Activated T-helper 1 cell treated with Interleukin-2 at 50 U/mL for 16 hours (primary cell): ENCODE measurements around the gene SOBP.

Experiments used
- DNase-seq: peaks from one replicate; pipeline ENCODE4 v3.0.0-alpha.2; 2020; ENCODE audit warnings: low read depth

Gene SOBP

DNA sequence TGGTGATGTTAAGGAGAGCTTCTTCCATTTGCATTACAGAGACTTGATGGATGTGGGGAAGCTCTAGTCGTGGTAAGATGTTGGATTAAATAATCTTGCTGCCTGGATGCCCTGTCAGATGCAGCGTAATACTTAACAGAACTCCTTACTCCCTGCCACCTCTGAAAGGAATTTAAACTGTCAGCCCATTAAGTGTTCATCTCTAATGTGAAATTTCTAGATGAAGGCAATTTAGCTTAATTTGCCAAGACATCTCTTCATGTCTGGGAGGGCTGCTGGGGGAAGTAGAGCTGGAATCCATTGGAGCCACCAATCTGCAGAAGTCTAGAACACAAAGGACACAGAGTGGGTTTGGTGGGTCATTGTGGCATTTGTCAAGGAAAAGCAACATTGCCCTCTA, 64.4 kb downstream of the SOBP start:
- no peak for DNase-seq

DNA sequence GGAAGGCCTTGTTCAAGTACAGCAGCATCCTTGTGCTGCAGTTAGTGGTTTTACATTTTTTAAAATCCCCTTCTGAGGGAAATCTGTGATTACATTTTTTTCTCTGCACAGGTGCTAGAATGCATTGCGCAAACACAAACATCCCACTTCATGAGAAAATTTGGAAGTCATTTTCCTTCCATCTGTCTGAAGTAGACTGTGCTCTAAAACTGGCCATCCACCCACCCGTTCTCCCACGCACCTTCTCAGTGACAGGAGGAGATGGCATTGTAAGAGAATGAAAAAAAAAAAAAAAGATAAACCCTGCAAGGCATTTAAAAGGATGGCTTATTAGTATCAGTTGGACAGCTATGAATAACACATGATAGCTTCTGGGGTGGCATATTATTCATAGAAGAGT, 65.0 kb downstream of the SOBP start:
- DNase-seq: no peak

DNA sequence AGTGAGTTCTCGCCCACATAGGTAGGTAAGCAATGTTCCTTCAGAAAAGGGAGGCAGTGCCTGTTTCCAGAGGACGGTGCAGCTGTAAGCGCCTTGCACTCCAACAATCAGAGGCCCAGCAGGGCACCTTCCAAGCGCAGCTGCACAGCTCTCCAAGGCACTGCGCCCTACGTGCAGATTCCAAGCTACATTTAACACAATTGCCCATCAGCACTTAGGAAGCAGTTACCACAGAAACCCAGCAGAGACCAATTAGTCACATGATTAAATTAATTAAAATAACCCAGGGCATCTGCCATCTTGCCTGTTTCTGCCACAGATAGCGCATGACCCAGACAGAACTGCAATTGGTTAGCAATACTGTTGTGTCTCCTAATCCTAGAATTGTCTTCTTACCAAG, 65.5 kb downstream of the SOBP start:
- DNase-seq: no peak

DNA sequence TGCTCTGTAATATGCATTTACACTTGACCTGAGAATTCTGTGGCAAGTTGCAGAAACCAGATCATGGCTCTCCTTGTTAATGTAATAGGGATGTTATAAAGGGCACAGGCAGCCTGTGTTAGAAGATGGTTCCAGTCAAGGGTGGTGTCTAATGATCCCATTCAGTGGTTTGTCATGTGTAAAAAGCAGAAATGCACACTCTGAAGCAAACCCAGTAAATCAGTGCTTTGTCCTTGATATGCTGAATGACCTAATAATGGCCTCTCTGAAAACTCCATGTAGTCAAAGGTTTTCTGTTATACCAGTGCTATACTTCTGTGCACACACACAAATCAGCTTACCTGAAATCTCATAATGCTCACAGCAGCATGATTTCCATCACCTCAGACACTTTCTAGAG, 66.2 kb downstream of the SOBP start:
- no peak for DNase-seq

DNA sequence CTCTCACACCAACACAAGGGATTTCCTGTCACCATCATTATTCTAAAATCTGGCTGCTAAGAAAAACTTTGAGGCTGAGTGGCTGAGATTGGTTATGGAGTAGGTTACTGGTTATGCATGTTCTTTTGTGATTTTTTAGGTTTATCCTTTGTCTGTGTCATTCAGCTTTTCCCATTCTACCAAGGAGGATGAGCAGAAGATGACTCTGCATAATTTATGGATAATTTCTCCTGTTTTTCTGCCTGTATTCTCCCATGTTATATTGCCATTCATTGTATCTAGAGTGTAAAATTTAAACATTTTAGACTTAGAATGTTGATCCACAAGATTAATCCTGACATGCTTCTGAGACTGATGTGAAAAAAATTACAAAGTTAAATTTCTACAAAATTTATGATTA, 67.8 kb downstream of the SOBP start:
- DNase-seq: no peak

DNA sequence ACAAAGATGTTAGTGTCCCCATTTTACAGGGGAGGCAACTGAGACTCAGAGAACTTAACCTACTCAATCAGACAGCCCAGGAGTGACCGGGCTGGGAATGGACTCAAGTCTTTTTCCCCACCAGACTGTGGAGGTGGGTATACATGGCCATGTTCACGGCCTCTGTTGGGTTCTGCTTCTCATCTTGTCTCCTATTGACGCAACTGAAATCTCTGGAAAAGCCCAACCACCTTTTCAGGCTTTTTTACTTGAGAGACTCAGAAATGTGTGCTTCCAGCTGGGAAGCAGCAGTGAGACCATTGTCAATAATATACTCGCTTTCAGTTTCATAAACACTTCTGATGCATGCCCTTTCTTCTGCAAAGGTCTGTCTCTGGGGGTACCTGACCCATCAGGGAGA, 70.7 kb downstream of the SOBP start:
- no peak for DNase-seq

DNA sequence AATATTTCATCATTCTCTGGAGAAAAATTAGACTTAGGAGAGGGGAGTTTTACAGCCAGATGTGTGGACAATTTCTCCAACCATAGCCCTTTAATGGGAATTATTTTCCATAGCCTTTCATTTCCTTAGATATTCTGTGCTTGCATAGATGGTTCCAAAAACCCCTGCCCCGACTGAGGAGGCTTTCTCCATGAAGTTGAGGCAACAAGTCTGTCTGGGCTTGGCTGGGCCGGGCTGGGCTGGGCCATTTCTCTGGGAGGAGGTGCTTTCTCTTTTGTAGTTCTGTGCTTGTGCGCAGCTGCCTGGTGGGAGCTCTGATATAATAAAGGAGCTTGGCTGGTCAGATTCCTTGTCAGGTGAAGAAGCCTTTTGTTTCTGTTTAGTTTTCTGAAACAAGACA, 71.4 kb downstream of the SOBP start:
- no peak for DNase-seq

DNA sequence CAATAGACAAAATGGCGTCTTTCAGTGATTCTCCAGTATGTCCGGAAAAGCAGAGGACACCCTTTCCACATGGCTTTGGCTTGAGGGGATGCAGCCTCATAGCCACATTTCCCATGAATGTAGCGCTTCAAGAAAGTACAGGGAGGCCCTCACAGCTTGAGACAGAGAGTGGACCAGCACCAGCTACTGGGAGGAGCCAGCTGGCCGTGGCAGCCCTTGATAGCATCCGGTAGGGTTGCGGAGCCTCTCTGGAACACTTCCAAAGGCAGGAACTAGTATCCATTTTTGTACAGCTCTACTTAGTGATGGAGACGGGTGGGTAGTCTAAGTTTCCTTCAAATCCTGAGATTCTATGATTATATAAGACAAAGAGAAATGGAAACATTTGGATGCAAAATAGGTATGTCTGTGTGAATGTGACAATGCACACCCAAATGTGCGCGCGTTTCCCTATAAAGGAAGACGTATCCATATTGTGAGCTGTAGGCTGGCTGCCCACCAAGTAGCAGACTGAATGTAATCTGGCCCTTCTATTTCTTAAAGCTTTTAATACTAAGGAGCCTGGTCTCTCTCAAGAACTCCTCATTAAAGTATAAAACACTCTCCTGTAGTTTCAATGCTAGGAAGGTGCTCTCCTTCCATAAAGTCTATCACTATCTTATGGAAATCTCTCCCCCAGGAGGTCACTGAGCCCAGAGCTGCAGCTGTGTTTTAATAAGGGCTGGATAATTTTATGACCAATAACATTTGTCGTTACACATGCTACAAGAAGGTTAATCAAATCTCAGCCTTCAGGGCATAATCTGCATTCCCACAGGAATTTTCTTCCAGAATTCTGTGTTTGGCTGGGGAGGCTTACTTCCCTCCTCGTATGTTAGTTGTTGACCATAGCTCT, 74.0 kb downstream of the SOBP start:
- no peak for DNase-seq

DNA sequence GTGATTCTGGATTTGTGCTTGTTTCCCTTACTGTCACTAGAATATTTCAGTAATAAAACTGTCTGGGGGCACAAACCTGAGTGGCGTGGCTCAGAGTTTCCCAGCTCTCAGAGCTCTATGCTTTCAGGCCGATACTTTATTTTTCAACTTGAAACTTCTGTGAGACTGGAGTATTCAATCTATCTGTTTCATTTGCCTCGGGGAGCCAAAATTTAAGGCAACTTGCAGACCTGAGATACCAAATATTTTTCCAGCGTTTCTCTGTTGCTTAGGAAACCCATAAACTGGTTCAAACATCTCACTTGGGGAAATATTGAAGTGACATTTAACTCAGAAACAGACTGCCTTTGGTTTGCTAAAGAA, 74.7 kb downstream of the SOBP start:
- no peak for DNase-seq

DNA sequence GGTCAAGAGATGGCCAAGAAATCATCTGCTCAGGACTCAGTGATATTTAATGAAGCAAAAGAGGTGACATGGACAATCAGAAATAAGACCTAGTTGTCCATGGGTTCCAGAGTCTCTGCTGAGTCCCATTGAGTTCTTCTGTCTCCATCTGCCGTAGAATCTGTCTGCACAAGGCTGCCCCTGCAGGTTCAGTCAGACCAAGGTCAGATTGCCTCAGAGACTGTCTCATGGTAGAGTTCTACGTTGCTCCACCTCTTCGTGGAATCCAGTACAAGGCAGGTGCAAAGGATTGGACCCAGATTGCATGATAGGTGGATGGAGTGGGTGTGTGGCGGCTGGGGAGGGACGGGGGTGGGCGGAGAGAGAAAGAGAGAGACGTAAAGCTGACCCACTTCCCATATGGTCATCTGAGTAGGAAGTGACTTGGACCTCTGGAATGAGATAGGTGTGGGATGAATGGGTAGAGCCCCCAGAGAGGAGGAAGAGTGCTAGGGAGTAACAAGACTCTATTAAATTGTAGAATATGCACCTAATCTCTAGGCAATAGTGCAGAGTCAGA, 75.3 kb downstream of the SOBP start:
- no peak for DNase-seq

DNA sequence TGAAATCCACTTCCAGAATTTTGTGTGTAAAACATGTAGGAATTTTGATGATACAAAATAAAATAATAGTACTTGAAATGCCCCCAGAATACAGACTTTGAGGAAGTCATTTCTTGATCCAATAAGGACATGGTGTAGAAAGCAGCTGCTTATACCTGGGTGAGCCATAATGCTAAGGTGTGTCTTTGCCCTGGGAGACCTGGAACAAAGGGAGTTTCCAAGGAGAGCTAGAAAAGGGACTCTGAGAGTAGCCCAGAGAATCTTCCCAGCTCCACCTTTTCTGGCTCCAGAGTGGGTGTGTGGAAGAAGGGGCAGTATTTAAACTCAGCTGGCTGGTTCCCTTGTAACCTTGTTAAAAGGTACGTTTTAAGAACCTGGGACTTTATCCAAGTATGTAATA, 77.7 kb downstream of the SOBP start:
- no peak for DNase-seq

DNA sequence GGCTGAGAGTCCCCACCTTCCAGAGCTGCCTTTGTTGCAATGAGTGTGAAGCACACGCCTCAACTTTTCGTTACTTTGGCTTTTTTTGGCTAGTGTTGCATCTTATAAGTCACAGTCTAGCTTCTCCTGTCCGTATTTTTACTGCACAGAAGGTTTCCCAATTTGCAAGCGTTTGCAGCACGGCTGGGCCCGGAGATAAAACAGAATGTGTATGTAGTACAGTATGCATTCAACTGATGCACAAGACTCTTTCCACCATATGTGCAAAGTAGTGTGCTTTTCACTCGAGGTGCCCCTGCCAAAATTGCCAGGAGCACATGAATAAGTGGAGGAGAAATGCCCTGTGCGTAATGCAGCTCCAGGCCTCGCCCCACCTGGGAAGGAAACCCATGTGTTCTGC, 79.6 kb downstream of the SOBP start:
- no peak for DNase-seq

DNA sequence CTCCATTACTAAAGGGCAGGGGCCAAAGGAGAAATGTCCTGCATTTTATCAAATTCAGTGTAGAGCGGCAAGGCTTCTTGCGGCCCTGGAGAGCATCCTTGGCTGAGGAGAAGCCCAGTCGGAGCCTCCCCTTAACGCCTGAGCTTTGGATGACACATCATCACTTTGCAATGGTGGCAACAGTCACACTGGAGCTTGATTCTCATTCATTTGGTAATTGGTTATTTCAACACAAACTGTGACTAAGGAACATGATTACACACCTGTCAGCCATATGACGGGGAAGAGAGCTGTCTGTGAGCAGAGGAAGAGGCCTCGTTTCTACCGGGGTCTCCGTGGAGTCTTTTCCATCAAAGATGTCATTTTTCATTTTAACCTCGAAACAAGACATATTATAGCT, 81.4 kb downstream of the SOBP start:
- no peak for DNase-seq

DNA sequence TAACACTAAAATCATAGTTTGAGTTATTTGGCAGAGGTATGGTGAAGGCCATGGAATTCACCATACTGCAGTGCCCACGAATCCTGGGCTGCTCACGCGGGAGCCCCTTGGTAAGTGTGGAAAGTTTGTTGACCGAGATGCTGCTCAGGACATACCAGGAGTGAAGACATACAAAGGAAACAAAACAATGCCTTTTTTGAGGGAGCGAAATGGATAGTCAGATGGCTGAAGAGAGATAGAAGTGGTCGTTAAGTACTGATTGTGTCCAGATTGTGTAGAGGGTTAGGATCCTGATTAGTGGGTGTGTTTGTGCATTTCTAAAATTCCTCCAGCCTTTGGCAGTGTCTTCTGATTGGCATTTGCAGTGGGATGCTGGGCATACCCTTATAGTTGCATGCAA, 83.0 kb downstream of the SOBP start:
- no peak for DNase-seq

DNA sequence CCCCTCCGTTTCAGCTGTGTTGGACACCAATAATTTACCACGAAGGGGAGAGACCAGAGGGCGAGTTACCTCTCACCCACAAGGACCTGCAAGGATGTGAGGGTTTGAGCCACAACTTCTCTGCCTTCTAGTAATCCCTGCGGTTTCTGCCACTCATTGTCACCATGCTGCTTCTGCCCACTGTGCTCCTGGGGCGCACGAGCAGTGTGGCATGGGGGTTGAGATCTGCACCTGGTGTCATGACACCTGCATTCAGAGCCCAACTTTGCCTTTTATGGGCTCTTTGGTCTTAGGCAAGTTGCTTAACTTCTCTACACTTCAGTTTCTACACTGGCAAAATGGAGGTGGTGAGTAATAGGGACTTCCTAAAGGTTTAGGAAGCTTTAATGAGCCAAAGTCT, 84.9 kb downstream of the SOBP start:
- DNase-seq: no peak

DNA sequence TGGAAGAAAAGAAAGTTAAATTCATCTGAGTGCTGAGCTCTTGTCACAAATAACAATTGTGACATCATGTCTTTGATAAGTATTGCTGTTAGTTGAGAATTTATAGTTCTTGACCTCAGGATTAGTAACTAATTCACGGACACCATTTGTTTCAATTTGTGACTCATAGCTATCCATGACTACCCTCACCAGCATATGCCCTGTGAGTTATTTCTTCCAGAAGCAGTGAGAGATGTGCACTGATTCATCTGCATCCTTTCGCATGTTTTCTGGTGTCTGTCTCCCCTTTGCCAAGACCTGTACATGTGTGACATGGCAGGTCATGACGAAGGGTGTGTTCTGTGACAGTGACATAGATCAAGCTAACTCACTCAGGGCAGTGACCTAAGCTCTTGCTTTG, 86.9 kb downstream of the SOBP start:
- DNase-seq: no peak

DNA sequence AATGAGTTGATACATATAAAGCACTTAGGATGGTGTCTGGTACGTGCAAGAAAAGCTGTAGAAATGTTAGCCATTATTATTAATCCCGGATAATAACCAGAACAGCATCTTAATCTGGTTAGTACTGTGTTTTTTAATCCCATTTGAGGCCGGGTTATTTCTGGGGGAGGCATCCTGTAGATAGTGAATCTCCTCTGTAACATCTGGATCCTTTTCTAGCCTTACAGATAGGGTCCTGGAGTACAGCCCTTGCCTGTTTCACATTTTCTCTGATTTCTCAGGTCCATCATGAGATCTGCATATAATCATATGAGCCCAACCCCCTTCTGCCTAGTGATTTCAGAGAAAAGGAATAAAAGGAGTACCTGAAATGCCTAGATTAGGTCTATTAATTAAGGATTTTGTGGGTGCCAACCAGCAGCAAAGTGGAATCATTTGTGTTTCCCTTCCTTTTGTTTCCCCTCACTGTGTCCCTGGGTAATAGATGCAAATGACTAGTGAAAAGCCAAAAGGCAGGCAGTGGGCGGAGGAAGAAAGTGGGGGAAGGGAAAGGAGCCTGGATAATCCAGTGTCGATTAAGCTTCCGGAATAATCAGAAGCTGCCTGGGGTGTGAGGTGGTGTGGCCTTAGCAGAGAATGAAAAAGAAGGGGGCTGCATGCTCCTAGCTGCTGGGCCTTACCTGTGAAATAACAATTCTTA, 88.9 kb downstream of the SOBP start:
- no peak for DNase-seq

DNA sequence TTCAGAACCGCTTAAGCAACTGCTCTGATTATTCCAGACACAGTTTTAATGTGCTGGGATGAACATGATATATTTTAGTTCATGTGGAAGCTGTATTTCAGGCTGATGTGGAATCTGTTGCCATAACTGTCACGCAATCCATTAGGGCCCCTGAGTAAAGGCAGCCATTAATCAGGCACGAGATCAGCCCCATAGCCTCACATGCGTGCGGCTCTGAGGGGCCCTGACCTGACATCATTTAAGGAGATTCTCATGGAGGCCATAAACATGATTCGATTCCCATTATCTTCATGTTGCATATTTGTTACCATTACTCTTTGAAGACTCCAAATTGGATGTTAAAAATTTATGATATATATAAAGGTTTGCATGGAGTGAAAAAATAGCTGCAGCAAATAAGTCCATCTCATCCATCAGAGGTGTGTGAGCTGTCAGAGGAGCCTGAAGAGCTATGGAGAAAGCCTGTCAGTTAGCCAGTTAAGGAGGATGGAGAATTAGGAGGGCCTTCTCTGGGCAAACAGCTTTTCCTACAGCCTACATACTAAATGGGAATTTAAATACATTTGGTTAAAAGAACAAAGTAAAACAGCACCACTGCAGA, 89.6 kb downstream of the SOBP start:
- DNase-seq: no peak

DNA sequence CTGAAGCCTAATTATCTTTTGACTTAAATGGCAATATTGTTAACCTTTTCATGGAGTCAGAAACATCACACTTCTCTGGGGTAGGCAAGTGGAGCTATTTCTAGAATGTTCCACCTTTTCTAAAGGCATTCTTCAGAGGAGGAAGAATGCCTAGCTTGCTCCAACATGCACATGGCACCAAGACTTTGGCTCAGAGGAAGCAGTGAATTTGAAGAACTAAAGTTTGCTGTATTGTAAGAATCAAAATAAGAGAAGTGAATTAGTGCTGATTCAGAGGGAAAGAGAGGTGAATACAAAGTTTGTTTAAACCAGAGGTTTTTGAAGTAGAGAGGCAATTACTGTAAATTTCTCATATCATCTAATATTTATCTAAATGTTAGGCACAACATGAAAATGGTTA, 92.2 kb downstream of the SOBP start:
- DNase-seq: no peak

DNA sequence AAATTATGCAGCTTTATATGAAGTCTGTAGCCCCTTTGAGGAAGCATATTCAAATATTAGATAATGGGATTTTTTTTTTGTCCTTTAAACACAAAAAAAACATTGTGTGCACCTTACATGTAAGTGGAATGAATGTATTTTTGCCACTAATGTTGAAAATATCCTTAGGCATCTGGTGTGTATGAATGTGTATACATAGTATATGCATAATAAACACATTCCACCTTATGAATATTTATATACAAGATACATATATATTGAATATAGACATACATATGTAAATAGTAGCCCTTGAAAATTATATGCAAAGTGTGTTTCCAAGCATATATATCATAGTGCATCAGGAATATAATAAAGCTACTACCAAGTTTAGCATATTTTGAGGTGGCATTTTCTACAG, 94.8 kb downstream of the SOBP start:
- no peak for DNase-seq

DNA sequence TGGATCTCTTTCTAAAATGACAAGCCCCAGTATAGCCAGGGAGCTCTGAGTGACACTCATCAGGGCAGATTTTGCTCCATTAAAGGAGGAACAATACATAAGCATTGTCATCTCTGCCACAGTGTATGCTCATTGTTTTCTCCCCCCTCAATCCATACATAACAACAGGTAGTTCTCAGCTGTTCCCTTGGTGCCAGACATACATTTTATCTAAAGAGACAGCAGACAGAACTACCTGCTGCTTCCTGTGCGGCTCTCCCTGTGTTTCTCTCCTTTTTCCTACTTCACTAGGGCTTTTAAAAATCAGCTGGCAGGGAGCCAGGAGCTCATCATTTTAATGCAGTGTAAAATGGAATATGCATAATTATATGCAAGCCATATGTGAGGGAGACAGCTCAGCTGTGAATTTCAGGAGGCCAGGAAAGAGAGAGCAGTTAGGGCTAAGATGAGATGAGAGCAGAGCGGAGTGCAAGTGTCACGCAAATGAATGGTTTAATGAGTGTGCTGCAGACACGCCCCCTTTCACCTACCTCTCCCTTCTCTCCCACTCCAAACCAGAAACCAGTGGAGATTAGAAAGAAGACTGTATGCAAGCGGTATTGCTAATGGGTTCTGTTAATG, 96.0 kb downstream of the SOBP start:
- DNase-seq: no peak

DNA sequence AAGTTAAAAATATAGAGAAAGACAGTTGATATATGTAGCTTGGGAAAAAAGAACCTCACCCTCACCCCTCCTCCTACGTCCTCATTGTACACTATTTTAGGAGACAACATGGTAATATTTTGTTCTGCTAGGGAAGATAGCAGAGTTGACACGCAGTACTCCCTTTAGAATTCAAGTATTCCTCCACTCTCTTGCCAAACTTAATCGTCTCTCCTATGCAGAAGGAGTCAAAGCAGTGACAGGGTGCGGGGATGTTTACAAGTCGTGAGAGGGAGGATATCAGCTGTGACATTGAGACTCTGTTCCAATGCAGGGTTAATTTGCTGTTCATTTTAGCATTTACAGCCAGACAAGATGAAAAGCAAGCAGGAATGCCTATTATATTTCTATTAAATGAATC, 97.5 kb downstream of the SOBP start:
- DNase-seq: no peak

DNA sequence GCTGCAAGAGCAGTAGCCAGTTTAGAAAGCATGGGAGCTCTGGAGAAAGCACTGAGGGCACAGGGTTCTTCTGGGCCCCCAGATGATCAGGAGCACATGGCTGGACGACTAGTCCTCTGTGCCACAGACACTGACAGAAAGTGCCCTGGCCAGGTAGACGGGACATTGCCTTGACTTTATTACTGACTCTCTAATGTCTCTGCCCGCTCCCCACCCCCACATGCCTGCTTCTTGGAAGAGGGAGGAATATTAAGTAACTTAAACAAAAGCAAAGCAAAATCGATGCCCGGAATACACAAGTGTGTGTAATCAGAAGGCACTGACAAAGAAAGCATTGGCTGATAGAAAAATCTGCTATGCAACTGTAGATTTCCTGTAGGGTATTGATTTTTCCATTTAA, 99.3 kb downstream of the SOBP start:
- no peak for DNase-seq
